HG02610 (cell line): ENCODE measurements around the gene CDC123.
A peak's percentile ranks its signal among the peaks of the same experiment; 100 is the strongest.
"Not testable (repeated sequence)": the region's sequence is repeated elsewhere in the genome, so short reads cannot be mapped to it uniquely, and the experiment has no call there.

Experiments used
- ATAC-seq: cut with Tn5 transposase; IDR thresholded peaks from one replicate; pipeline ENCODE4 v1.9.1; 2021; ENCODE audit warnings: mild to moderate bottlenecking, moderate library complexity; ENCODE audit not compliant: unreplicated experiment

The CDC123 gene, protein sequence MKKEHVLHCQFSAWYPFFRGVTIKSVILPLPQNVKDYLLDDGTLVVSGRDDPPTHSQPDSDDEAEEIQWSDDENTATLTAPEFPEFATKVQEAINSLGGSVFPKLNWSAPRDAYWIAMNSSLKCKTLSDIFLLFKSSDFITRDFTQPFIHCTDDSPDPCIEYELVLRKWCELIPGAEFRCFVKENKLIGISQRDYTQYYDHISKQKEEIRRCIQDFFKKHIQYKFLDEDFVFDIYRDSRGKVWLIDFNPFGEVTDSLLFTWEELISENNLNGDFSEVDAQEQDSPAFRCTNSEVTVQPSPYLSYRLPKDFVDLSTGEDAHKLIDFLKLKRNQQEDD

DNA sequence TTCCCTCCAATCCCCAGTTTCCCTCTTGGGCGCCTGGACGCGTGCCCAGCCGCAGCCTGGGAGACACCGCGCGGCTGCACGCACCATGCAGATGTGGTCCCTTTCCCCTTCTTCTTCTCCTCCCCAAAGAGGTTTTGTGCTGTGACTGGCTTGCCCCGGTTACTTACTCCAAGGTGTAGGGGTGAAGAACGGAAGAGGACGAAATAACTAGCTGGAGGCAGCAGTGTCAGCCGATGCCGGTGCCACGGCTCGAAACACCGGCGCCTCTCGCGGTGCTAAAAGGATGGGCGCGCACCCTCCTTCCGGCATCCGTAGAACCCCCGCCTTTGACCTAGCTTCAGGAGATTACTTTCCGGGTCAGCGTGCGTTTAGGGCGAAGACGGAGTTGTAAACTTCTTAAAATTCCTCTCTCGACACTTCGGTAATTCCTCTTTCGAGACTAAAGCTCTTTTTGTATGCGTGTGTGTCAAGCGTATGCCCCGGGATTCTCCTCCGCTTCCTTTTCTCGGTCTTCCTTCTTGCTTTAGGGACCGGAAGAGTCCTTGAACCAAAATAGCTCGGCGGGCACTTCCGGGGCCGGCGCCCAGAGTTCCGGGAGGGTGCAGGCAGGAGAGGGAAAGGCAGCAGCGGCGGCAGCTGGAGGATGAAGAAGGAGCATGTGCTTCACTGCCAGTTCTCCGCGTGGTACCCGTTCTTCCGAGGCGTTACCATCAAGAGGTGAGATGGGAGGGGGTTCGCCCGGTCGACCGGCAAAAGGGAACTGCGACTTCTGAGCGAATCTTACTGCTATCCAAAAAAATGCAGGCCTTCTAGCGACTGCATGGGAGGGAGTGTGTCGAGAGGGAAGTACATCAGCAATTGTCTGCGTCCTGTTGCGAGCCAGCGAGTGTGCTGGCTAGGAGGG, at the start of gene CDC123, which contains the start of gene NUDT5:
TSS of gene CDC123 (plus strand) at position 586 of the 904 bp plus-strand sequence. CDS start at position 644, 58 bp downstream.
TSS of gene NUDT5 (minus strand) at position 289 of the 904 bp plus-strand sequence. CDS start 9,600 bp downstream, outside the sequence.
- peak; percentile 88 for ATAC-seq

DNA sequence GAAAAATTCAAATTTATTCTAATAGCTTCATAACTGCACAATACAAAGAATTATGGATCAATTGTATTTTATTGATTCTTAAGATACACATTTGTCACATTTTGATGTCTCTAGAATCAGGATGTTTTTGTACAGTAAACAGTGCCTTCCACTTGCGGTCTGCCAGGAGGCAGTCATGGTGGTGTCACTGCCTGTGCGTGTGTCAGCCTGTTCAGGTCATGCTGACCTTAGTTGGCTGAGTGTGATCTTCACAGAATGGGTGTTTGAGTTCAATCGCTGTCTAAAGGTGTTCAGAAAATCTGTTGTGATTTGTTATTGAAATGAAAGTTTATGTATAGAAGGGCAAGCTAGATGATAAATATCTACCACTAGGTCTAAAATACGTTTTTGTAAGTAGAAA, 45.8 kb upstream of the CDC123 start:
- no peak for ATAC-seq

DNA sequence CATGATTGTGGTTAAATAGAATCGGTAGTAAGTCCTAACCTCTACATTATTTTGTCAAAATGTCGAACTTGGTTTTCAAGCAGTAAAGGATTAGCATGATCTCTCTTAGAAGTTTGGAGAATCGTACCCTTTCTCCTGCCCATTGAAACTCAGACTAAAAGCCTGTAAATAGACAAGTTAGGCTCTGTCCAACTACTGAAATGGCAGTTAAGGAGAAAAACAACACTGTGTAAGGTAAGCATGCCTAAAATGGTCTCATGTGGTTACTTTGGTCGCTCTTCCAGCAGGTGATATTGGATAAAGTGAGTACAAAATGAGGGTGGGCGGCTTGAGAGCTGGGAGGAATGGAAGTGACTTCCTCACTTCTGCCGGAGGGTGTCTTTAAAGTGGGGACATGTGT, 41.5 kb upstream of the CDC123 start:
- no peak for ATAC-seq

DNA sequence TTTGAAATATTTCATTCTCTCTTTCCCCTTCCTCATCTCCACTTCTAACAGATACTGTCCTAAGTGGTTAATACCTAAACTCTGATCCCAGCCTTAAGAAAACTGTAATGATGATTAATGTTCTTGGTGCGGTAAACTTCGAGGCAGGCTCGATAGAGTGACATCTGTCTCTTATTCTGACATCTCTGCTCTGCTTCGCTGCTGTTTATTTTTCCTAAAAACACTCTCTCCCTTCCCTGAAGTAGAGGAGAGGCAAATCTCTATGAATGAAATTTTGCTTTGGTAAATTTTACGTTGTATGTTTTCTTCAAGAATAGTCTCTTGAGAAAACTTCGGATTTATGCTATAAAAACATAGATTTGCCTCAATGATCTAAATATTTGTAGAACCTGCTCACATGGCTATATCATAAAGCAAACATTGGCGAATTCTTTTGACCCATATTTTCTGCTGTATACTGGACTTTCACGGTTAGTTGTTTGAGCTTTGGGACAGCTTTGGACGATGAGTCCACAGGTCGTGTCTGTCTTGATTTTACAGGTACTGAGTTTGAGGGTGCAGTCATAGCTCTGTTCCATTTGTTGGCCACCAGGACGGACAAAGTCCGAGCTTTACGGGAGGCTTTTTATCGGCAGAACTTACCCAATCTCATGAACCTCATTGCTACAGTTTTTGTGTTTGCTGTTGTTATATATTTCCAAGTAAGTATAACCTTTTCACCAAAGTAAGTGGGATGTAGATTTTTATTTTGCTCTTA, 39.4 kb upstream of the CDC123 start:
- ATAC-seq, result no peak

DNA sequence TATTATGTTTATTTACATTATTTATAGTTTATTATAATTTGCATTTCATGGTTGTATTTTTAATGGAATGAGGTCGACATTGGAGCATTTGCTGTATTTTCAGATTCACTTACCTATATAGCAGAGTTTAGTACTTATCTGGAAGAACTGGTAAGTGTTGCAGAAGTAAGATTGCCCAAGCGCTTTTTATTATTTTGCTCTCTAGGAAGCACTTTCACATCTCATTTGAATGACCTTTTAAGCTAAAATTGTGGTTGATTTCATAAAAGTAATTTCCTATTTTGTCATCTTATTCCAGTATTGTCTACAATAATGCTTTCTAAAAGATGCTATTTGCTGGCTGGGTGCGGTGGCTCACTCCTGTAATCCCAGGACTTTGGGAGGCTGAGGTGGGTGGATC, 37.9 kb upstream of the CDC123 start:
- no peak for ATAC-seq

DNA sequence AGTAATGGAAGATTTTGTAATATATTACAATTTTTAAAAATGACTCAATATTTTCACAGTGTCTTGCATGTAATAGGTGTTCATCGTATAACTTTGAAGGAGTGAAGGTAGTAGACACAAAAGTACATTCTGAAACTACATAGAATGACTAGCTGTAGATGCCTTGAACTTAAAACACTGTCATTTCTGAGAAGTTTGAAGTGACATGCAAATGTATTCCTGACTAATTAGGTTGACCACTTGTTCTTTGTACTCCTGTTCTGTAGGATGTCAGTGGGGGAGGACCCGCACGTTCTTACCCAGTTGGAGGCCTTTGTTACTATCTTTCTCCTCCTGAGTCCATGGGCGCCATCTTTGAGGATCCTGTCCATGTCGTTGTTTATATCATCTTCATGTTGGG, 35.3 kb upstream of the CDC123 start:
- no peak for ATAC-seq

DNA sequence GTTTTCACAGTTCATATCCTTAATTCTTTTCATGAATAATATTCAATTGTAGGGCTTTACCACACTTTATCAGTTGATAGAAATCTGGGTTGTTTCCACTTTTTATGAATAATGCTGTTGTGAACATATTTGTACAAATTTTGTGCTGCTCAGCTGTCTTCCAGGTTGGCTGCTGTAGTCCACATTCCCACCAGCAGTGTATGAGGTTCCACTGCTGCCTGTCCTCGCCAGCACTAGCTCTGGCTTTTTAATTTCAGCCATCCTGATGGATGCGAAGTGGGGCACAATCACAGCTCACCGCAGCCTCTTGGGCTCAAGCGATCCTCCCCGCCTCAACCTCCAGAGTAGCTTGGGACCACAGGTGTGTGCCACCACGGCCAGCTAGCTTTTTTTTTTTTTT, 33.1 kb upstream of the CDC123 start:
- no peak for ATAC-seq

DNA sequence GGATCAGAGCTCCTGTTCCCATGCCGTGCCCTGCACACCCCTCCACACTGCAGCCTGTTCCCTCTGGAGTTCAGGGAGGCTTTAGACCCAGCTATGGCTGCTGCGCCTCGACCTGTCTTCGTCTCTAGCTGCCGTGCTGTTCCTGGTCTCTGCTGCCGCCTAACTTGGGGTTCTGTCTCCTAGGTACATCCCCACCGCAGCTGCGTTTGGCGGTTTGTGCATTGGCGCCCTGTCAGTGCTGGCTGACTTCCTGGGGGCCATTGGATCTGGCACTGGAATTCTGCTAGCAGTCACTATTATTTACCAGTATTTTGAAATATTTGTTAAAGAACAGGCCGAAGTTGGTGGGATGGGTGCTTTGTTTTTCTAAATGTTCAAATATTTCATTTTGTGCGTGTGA, 31.9 kb upstream of the CDC123 start:
- no peak for ATAC-seq

DNA sequence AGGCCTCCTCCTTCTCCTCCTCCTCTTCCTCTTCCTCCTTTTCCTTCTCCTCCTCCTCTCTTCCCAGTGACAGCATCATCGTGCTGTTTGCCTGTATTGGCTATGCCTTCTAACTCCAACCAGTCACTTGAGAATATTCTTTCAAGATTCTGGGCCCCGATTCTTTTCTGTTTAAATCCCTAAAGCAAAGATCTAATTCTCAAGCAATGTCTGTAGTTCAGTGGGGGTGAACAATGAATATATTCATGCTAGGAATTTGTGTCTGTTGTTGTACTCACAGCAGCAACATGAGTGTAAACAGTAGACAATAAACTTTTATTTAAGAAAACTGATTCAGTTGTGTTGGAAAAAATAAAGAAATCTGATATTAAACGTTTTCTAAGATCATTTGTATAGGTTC, 31.0 kb upstream of the CDC123 start:
- ATAC-seq, result no peak

DNA sequence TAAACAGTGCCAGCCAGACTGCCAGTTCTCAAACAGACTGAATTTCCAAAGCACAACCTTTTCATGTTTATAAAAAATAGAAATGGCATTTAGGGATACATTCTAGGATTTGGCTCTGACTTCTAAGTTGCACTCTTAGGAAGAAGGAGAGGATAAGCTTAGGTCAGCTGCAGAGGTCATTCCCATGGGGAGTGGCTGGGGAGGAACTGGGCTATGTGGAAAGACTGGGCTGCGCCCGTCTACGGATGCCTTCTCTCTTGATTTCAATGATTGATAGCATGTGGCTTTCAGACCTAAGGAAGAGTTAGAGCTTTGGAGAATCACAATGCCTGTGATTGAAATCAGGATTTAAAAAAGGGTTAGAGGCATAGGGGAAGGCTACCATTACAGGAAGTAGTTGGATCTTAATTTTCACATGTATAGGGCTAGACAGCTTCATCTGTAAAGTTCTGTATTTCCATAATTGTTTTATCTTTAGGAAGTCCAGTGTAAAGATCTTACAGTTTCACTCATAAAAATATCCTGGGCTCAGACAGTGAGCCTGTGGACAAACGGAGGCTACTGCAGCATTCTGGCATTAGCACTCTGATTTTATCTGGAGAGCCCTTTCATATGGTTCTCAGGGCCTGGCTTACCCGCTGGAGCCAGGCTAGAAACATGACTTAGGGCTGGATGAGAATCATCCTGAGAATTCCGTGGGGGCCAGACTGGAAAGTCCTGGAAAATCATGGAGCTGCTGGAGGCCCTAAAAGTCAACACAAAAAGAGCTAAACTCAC, 29.8 kb upstream of the CDC123 start:
- no peak for ATAC-seq

DNA sequence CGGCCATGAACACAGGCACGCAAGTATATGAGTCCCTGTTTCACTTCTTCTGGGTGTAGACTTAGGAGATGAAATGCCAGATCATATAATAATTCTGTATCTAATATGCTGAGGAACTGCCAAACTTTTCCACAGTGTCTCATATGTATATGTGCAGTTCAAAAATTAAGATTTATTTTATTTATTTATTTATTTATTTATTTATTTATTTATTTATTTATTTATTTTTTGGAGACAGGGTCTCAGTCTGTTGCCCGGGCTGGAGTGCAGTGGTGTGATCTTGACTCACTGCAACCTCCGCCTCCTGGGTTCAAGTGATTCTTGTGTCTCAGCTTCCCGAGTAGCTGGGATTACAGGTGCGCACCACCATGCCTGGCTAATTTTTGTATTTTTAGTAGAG, 24.5 kb upstream of the CDC123 start:
- not testable (repeated sequence) for ATAC-seq

DNA sequence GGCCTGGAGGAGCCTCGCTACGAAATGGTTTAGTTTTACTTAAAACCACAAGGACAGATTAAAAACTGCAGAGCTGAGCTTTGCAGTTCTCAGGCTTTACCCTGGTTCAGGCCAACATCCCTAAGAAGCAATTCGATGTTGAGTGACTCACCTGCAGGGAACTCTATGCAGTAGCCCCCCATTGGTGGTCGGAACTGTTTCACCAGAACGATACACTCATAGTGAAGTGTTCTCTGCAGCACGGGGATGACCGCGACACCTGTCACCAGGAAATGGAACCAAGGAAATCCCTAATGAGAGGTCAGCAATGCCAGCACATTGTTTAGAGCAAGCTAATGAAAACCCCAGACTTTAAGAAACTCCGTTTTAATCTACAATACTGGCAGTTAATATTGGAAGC, 18.3 kb upstream of the CDC123 start:
- no peak for ATAC-seq

DNA sequence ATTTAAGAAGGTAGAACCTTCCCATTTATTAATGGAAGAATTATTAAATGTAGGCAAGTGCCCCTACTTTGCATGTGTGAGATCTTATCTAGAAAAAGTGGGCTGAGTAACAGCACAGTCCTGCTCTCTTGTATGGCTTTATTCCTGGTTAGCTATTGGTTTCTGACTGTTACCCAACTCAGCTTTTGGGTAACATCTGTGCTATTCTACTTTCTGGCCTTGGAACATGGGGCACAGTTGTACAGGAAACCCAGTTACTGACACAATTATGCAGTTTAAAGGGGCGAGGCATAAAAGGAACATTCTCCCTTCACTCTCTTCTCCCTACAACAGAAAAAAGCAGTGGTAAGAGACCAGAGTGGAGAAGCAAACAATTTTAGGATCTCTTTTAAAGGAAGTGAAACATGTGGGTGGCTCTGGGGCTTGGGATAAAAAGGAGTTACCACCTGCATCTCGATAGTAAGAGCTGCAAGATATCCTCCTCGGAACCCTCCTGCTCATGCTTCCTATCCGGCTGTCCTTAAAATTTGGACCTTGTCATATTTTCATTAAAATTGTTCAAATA, 16.3 kb upstream of the CDC123 start:
- no peak for ATAC-seq

DNA sequence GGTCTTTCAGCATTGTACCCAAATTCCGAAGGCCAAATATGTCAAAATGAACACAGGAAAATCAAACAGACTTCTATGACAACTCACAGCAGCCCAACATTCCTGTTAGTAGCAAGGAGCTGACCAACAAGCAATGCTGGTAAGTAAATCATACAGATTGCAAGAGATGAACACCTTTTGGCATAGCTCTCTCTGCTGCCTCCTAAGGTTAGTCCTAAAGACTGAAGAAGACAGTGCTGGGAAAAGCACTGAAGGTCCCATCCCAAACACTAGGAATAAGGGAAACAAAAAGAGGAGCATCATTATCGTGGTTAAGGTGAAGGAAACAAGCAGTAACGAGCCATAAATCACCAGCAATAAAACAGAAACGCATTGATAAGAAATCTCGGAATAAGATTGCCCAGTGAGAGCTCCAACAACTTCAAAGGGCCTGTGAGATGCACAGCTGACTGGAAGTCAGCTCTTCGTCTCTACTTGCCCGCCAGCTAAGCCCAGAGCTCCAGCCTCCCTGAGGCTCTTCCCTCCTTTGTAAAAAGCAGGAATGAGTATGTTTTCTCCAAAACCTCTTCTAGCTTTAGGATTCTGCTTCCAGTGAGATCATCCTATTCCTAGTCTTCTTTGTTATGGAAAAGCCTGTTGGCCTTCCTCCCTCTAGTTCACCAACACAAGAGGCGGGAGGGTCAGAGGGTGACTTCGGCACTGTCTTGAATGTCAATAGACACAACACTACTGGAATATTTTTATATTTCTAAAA, 15.6 kb upstream of the CDC123 start:
- no peak for ATAC-seq

DNA sequence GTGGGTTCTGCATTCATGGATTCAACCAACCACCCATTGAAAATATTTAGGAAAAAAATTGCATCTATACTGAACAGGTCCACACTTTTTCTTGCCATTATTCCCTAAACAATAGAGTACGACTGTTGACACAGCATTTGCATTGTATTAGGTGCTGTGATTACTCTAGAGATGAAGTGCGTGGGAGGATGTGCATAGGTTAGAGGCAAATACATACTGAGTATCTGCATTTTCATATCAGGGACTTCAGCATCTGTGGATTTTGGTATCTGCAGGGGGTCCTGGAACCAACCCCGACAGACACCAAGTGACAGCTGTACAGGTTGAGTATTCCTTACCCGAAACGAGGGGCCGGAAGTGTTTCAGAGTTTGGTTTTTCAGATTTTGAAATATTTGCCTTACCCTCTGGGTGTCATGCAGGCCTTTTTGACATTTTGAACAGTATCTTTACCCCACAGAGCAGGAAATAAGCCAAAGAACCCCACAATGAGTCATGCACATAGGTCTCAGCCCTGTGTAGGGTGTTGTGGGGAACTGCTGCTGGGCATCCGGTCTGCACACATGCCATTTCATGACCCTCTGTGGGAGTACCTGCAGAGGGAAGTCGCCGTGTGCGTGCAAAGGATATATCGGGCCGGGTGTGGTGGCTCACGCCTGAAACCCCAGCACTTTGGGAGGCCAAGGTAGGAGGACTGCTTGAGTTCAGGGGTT, 14.8 kb upstream of the CDC123 start:
- ATAC-seq, result peak; percentile 99

DNA sequence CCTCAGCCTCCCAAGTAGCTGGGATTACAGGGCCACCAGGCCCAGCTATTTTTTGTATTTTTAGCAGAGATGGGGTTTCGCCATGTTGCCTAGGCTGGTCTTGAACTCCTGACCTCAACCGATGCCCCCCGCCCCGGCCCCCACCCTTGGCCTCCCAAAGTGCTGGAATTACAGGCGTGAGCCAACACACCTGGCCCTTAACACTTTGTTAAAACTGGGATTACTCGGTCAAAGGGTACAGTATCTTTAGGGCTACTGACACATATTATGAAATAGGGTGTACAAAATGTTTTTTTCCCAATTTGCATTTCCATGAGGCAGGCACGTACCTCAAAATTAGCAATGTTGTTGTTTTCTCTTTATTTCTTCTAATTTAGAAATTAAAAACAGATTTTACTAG, 11.8 kb upstream of the CDC123 start:
- ATAC-seq, result no peak

DNA sequence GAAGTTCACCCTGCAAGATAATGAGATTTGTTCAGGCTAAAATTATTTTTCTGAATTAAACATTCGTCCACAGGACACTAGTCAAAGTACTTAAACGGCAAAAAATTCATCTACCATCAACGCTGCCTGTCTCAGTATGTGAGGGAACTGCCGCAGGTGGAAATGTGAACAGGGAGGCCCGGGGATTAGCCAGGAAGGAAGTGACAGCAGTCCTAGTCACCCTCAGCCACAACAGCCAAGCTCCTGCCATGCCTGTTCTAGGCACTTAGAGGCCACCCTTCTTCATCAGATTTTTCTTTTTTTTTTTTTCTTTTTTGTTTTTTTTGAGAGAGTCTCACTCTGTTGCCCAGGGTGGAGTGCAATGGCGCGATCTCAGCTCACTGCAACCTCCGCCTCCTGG, 9.7 kb upstream of the CDC123 start:
- ATAC-seq, result no peak

DNA sequence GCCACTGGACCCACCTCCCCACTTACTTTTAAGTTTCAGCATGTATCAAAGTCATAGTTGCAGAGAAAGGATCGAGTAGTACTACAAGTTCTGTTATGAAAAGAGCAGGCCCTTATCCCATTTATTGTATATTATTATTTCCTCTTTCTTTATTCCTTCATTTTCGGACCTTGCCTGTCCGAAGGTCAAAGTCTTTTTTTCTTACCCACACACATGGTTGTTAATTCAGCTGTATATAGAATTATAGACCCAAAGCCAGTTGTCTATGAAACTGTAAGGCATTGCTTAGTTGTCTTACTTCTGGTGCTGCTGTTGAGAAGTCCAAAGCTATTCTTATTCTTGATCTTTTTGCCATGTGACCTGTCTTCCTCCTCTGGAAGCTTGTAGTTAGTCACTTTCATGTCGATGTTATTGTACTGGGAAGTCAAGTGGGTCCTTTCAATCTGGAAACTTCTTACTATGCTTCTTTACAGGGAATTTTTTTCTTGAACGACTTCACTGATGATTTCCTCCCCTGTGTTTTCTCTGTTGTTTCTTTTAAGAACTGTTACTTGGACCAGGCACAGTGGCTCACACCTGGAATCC, 8.6 kb upstream of the CDC123 start:
- no peak for ATAC-seq
